ENCODE data around the gene SBF2. TPM values are rescaled to one million over a fixed set of nuclear protein-coding genes. Genes with fewer than 3 reads are reported as not detected.

The SBF2 gene
- total and polyA plus RNA-seq, 2 donors (not counting 1 experiment from before 2014, with no cell fraction given) = 5.6 to 17.7 TPM

DNA sequence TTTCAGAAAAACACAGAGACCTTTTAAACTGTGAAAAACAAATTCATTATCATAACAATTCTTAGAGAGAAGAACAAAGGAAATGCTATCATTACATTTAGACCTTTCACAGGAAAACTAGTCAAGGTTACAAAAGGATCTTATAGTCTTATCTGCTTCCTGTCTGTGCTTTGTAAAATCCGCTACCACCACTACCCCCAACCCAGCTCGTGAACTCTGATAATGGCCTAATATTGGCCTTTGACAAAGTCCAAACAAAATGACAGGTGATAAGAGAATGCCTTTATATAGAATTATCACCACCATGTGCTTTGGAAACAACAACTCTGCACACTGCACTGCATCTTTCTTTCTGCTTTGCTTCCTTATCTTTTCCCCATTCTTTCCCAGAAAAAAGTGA, 272.5 kb downstream of the SBF2 start:
- peaks cover 0 to 1% of the 10 kb centered on the region in 2 experiments for H3K36me3 ChIP-seq (replicated peaks in 1 of 2; ENCODE audit: control extremely low read depth in 1 of 2, control insufficient read depth in 1 of 2, extremely low read depth in 1 of 2, insufficient read depth in 2 of 2, low read length in 1 of 2)
- no peak overlapping the region for H3K9ac ChIP-seq (ENCODE audit: low read length)
- H3K4me1 ChIP-seq (ENCODE audit: control insufficient read depth in 2 of 2, insufficient read depth in 2 of 2, low read length in 2 of 2) = no peaks in the 10 kb centered on the region
- no peak overlapping the region for H3K4me2 ChIP-seq (replicated peaks; ENCODE audit: low read depth, low read length, poor library complexity, severe bottlenecking)
- TF ChIP-seq EZH2 (IDR thresholded peaks at IDR 0.05; ENCODE audit: borderline replicate concordance, insufficient read depth, low read depth, low read length, poor library complexity, severe bottlenecking) = no peak
- TF ChIP-seq, protein P1, sequence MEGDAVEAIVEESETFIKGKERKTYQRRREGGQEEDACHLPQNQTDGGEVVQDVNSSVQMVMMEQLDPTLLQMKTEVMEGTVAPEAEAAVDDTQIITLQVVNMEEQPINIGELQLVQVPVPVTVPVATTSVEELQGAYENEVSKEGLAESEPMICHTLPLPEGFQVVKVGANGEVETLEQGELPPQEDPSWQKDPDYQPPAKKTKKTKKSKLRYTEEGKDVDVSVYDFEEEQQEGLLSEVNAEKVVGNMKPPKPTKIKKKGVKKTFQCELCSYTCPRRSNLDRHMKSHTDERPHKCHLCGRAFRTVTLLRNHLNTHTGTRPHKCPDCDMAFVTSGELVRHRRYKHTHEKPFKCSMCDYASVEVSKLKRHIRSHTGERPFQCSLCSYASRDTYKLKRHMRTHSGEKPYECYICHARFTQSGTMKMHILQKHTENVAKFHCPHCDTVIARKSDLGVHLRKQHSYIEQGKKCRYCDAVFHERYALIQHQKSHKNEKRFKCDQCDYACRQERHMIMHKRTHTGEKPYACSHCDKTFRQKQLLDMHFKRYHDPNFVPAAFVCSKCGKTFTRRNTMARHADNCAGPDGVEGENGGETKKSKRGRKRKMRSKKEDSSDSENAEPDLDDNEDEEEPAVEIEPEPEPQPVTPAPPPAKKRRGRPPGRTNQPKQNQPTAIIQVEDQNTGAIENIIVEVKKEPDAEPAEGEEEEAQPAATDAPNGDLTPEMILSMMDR (IDR thresholded peaks at IDR 0.05) = no peak
- no peaks in the 10 kb centered on the region for H3K79me2 ChIP-seq (ENCODE audit: control insufficient read depth, insufficient read depth, low read length)
- Mint-ChIP-seq H3K27me3 (no peaks in the 10 kb centered on the region), H3K9me3 (ENCODE audit: insufficient read depth) (no peaks in the 10 kb centered on the region), H3K4me1 (no peaks in the 10 kb centered on the region), H3K27ac (no peak overlapping the region), H3K4me3 (no peak overlapping the region)
- H4K20me1 ChIP-seq (ENCODE audit: control insufficient read depth, insufficient read depth, low read length, poor library complexity, severe bottlenecking) = no peaks in the 10 kb centered on the region
- intact Hi-C loops (cut with micrococcal nuclease) = no loop called here
- ChIA-PET POLR2A (no interaction called here), CTCF (interaction anchor here (0.7 kb wide), 1 partner anchor 409 kb away, joined by 3 read pairs; no protein-coding TSS in a partner anchor)
- ATAC-seq (ENCODE audit: low read depth) = no peak
- no peak overlapping the region for H2AFZ ChIP-seq (ENCODE audit: insufficient read depth, low read depth, low read length, poor library complexity, severe bottlenecking)
- no peaks in the 10 kb centered on the region for H3K27me3 ChIP-seq (replicated peaks in 1 of 4; ENCODE audit: control extremely low read depth in 1 of 4, control insufficient read depth in 3 of 4, insufficient read depth in 4 of 4, low read length in 3 of 4)
- no peaks in the 10 kb centered on the region for H3K9me3 ChIP-seq (ENCODE audit: control extremely low read depth in 1 of 3, control insufficient read depth in 2 of 3, insufficient read depth in 1 of 3, low read length in 2 of 3)
- no peak overlapping the region for H3K4me3 ChIP-seq (ENCODE audit: control extremely low read depth in 1 of 5, extremely low read depth in 1 of 5, insufficient read depth in 1 of 5, low read depth in 2 of 5, low read length in 4 of 5)
- no peak for DNase-seq
- no CpG with 5 or more reads among the region's 2 CpGs for WGBS (ENCODE audit: insufficient coverage)
- no peak overlapping the region for H3K27ac ChIP-seq (ENCODE audit: low read length in 2 of 2)

DNA sequence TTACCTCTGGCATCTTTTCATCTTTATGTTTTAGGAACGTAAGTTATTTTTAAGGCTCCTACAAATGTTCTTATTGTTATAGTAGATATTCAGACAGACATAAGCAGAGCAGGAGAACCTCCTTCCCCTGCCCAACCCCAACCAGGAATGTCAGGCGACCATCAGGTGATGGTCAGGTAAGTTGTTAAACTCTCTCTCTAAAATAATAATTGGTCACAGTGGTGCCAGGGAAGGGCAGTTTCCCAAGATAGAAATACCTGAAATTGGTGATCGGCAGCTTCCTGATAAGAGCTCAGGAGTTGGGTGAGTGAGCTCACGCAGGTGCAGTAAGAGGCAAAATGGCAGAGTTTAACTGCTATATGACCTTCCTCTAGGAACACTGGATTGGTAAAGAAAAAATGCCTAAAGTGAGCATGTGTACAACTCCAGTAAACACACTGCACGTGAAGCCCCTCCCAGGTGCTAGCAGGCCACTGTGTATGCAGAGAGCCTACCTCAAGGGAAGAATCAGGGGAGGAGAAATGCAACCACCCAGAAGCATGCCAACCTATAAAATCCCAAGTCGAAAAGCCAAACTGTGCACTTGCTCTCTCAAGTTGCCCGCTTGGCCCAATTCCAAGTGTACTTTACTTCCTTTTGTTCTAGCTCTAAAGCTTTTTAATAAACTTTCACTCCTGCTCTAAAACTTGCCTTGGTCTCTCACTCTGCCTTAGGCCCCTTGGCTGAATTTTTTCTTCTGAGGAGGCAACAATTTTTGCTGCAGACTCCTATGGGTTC, 273.9 kb downstream of the SBF2 start:
- Histone ChIP-seq H3K4me2 (replicated peaks; ENCODE audit: low read depth, low read length, poor library complexity, severe bottlenecking) (no peak overlapping the region), H3K4me3 (ENCODE audit: control extremely low read depth in 1 of 5, extremely low read depth in 1 of 5, insufficient read depth in 1 of 5, low read depth in 2 of 5, low read length in 4 of 5) (no peak overlapping the region)

More for the DNA sequence above, 273.9 kb downstream of the SBF2 start:
- Histone ChIP-seq H4K20me1 (ENCODE audit: control insufficient read depth, insufficient read depth, low read length, poor library complexity, severe bottlenecking) (no peaks in the 10 kb centered on the region), H3K27me3 (replicated peaks in 1 of 4; ENCODE audit: control extremely low read depth in 1 of 4, control insufficient read depth in 3 of 4, insufficient read depth in 4 of 4, low read length in 3 of 4) (no peaks in the 10 kb centered on the region), H2AFZ (ENCODE audit: insufficient read depth, low read depth, low read length, poor library complexity, severe bottlenecking) (no peak overlapping the region), H3K36me3 (replicated peaks in 1 of 2; ENCODE audit: control extremely low read depth in 1 of 2, control insufficient read depth in 1 of 2, extremely low read depth in 1 of 2, insufficient read depth in 2 of 2, low read length in 1 of 2) (peaks cover 0 to 1% of the 10 kb centered on the region in 2 experiments), H3K79me2 (ENCODE audit: control insufficient read depth, insufficient read depth, low read length) (no peaks in the 10 kb centered on the region), H3K27ac (ENCODE audit: low read length in 2 of 2) (no peak overlapping the region), H3K4me1 (ENCODE audit: control insufficient read depth in 2 of 2, insufficient read depth in 2 of 2, low read length in 2 of 2) (no peaks in the 10 kb centered on the region), H3K9me3 (ENCODE audit: control extremely low read depth in 1 of 3, control insufficient read depth in 2 of 3, insufficient read depth in 1 of 3, low read length in 2 of 3) (no peaks in the 10 kb centered on the region), H3K9ac (ENCODE audit: low read length) (no peak overlapping the region)
- Mint-ChIP-seq H3K4me3 (no peak overlapping the region), H3K9me3 (ENCODE audit: insufficient read depth) (no peaks in the 10 kb centered on the region), H3K4me1 (no peaks in the 10 kb centered on the region), H3K27ac (no peak overlapping the region), H3K27me3 (peaks cover 3% of the 10 kb centered on the region)
- POLR2A ChIA-PET = no interaction called here
- no peak for ATAC-seq (ENCODE audit: low read depth)
- CTCF ChIA-PET = no interaction called here
- DNase-seq = no peak
- no peak for TF ChIP-seq EZH2 (IDR thresholded peaks at IDR 0.05; ENCODE audit: borderline replicate concordance, insufficient read depth, low read depth, low read length, poor library complexity, severe bottlenecking)
- TF ChIP-seq, protein P1 (IDR thresholded peaks at IDR 0.05) = no peak
- WGBS (ENCODE audit: insufficient coverage) = 79% methylated on average over 5 of the region's 7 CpGs
- intact Hi-C loops (cut with micrococcal nuclease) = no loop called here

Data from B cell (primary cell).